HG02938 (cell line): ENCODE measurements around the gene EN2.
"Not testable (repeated sequence)": the region's sequence is repeated elsewhere in the genome, so short reads cannot be mapped to it uniquely, and the experiment has no call there.

Experiments
- ATAC-seq: cut with Tn5 transposase; IDR thresholded peaks from one replicate; pipeline ENCODE4 v1.9.1; 2021; ENCODE audit warnings: mild to moderate bottlenecking, moderate library complexity; ENCODE audit not compliant: unreplicated experiment

EN2 gene

DNA sequence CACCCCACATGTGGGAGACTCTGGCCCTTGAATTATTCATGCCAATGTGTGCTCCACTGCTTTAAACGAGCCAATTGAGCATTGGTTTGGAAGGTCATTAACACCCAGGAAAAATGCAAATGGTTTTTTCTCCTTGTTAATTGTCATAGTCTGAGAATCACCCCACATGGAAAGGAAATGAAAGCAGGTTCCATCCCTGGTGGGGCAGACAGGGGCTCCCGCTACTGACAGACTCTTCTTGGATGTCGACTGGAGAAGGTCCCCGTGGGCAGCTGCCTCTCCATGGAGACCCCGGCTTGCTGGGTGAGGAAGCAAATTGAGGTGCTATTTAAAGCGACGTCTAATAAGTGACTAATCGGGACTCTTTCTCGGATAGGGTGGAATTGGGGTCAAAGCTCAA lies 32.0 kb upstream of the EN2 start:
- ATAC-seq = no peak

DNA sequence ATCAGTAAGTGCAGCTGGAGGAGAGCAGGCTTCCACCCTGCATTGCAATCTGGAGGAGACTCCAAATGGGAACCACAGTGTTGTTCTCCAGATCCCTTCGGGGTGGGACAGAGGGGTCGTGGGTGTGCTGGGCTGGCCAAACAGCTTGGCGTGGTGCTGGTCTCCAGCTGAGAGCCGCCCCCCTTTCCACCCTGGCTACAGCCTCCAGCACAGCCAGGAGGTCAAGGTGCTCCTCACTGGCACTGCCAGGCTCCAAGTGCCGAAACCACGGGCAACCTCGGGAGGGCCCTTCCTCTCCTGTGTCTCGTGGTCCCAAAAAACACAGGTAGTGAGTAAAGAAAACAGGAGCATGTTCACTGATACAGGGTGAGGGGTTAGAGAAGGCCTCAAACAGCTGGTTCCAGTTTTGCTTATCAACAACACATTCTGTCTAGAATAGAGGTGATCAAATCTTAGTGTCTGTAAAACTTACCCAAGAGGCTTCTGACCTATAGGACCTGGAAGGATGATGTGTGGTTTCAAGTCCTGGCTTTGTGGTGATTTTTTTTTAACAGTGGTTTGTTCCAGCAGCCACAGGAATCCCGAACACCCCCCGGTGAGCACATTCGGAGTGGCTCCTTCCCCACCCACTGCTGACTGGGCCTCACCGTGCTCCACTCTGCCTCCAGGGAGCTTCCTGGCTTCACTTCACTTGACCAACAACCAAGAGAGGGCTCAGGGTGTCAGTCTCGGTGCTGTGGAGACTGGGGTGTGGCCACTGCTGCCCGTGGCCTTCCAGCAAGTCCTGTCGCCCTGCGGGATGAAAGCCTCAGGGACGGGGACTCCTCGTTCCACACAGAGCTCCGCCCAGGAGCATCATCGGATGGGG lies 31.2 kb upstream of the EN2 start:
- ATAC-seq = no peak

DNA sequence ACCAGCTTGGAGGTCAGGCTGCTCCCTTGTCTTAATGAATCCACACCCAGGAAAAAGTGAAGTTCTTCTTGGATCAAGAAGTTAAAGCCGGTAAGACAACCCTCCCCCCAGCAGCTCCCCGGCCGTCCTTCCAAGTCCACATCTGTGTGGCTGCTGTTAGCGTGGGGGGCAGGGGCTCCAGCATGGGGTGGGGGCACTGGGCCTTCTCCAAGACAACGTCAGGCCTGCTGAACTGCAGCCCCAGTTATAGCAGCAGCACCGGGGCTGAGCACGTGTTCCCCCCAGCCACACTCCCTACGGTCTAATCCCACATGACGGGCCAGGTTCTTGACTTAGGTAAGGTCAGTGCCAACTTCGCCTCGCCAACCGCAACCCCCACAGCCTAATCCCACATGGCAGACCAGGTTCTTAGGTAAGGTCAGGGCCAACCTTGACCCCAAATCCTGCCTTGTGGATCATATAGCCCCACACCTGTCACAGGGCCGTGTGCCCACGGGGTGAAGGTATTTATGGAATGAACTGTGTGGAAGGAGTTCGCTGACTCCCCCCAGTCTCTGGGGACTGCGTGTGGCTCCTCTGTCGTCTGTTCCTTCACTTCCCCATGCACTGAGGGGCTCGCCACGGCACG lies 30.4 kb upstream of the EN2 start:
- no peak for ATAC-seq

DNA sequence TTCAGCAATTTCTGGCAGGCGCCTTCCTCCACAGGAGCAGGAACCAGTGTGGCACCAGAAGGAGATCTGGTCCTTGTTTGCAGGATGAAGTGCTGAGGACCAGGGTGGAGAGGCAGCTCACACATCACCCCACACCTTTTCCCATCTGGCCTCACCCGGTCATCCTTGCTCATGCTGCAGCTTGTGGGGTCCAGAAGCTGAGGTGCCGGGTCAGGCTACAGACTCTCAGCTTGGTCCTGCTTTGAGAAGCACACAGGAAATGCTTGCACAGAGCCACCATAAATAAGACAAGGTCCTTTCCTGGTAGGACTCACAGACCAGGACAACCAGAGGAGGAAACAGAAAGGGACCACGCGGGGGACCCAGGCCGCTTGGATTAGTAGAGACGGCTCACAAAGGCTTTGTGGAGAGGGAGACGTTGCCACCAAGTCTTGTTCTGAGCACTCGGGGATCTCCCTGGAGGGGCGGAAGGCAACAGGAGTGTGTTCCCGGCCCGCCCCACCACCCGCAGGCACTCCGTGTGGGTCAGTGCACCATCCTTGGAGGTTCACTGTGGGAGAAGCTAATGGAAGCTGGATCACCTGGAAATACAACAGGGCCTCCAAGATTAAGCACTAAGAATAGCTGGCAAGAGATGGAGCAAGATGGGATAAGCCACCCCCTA lies 29.6 kb upstream of the EN2 start:
- no peak for ATAC-seq

DNA sequence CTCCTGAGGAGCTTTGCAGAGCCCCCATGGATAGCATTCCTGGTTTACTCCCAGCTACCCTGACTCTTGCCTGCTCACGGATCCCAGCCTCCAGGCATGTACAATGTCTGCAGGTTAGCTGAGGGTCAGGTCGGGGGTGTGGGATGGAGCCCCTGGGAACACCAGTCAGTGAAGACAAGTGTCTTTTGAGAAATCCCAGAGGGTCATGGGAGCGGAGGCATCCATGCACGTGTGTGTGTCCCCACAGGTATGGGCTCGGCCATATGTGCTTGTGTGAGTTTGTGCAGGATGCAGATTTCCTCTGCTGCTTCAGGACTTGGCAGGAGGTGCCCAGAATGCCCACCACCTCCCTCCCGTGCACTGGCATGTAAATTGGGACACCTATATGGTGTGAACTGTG lies 28.3 kb upstream of the EN2 start:
- ATAC-seq = no peak

DNA sequence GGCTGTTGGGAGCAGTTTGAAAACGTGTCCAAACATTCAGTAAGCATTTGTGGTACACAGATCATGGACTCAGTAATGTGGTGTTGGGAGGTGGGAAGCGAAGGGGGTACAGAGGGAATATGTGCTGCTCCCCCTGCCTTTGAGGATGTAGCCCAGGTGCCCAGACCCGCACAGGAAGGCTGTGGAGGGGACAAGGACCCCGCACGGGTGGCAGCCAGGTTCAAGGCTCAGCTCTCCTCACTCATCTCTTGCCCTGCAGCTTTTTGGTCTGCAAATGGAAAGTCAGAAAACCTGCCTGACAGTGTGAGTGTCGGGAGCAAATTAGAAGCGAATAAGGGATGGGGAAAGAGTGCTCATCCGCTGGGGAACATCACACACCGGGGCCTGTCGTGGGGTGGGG lies 27.3 kb upstream of the EN2 start:
- ATAC-seq = no peak

DNA sequence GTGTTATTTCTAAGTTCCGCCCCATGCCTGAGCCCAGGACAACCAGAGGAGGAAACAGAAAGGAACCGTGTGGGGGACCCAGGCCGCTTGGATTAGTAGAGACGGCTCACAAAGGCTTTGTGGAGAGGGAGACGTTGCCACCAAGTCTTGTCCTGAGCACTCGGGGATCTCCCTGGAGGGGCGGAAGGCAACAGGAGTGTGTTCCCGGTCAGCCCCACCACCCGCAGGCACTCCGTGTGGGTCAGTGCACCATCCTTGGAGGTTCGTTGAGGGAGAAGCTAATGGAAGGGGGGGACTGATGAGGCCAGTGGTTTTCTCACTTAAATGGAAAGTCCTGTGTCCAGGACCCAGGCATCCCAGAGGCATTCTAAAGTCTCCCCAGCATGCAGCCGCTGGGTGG lies 26.7 kb upstream of the EN2 start:
- ATAC-seq = no peak

DNA sequence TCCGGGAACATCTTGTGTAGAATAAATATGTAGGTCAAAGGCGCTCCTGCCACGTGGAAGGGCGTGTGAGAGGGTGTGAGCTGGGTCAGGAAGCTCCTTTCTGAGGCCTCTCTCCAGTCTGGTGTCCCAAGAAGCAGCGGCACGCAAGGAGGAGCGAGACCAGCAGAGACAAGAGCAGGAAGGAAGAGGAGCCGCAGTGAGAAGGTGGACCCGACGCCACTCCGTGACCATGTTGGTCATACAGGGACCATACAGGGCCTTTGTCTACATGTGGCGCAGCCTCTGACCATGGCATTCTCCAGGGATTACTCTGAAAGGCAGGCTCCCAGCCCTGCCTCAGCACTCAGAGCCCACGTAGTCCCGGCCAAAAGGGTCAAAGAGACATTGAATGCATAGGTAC lies 26.2 kb upstream of the EN2 start:
- ATAC-seq = no peak

DNA sequence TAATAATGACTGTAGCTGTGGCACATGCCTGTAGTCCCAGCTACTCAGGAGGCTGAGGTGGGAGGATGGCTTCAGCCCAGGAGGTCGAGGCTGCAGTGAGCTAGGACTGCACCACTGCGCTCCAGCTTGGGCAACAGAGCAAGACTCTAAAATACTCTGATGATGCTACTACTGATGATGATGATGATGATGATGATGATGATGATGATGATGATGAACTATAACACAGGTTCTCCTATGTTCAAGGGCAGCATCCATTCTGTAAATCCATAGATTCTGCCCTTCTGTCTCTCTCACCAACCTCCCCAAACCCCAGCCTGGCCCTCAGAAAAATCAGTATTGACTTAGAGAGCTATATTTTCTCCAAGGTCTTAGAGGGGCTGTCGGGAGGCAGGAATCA lies 22.8 kb upstream of the EN2 start:
- ATAC-seq = no peak

DNA sequence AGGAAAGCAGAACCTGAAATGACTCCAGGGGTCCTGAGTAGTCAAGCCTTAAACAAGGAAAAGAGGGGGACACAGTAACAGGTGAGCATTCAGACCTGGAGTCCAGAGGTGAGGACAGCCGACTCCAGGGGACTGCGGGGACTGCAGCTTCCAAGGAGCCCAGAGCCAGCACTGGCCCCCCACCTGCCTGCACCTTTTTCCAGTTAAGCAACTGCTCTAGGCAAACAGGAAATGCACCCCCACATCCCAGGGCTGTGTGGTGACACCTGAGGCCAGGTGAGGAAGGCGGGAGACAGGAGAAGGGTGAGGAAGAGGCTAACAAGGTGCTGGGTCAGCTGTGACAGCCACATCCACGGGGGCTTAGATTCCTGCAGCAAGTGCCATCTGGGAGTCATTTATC lies 20.1 kb upstream of the EN2 start:
- ATAC-seq = no peak

DNA sequence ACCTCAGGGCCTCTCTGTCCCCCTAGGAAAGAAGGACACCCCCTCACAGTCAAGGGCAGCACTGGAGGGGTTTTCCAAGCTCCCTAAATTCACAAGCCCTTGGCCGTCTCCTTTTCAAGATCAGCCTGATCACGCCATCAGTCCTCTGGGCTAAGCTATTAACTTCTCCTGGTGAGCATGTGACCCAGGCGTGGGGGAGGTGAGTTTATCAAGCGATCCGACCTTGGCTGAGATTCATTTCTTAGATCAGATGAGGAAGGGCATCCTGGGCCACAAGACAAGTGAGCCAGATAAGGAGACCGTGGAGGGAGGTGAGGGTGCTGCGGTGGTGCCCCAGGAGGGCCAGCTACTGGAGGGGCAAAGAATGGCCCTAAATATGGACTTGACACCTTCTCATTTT lies 19.2 kb upstream of the EN2 start:
- no peak for ATAC-seq

DNA sequence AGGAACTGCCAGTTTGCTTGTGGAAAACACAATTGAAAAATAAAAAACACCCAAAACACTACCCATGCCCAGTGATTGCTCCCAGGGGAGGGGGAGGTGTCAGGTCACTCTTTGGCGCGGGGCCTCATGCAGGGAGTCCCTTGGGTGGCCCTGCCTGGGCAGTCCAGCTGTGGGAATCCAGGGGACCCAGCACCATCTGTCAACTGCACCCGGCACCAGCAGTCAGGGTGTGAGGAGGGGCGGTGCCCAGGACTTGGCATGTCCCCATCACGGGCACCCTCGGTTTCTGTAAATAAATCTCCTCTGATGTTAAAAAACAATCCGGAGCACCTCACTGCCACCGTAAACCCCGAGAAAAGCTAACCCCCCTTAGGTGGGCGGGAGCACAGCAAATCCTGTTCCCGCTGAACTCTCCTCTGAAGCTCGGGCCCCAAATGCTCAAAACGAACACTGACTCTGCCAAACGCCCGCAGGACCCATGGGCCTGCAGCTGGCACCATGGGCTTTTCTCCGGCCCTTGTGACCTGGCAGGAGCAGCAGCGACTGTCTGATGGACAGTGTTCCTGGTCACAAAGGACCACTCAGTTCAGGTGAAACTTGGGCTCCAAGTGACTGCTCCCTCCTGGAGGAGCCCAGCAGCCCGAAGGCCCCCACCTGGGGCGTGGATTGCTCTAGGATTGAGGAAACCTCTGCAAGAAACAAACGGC lies 18.5 kb upstream of the EN2 start:
- no peak for ATAC-seq

DNA sequence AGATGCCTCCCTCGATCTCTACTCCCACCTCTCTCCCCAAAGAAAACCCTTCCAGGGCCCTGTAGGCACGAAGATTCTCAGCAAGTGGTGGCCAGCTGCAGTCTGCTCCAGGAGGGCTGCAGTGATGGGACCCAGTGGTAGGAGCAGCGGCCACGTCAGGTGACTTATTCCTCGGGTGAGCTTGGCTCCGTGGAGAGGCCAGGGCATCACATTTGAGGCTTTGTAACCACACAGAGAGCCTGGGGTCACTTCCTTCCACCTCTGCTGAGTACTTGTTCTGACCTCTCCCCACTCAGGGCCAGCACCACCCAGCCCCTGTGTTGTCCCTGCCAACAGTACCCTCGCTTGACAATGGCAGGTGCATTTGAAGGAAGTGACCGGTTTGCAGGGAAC lies 17.9 kb upstream of the EN2 start:
- no peak for ATAC-seq

DNA sequence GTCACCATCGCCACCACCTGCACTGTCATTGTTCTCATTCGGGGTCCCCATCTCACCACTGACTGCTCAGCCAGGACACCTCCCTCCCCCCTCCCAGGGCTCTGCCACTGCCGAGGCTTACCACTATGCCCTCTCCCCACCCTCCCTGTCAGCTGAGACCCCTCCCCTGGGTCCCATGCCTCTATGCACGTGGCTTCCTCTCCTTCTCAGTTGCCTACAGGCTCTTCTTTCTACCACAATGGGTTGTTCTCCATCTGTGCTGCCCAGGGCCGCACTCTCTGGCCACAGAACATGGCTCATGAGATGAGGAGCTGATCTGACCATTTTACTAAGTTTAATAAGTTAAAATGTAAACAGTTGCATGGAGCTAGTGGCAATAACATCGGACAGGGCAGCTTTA lies 16.1 kb upstream of the EN2 start:
- ATAC-seq = no peak

DNA sequence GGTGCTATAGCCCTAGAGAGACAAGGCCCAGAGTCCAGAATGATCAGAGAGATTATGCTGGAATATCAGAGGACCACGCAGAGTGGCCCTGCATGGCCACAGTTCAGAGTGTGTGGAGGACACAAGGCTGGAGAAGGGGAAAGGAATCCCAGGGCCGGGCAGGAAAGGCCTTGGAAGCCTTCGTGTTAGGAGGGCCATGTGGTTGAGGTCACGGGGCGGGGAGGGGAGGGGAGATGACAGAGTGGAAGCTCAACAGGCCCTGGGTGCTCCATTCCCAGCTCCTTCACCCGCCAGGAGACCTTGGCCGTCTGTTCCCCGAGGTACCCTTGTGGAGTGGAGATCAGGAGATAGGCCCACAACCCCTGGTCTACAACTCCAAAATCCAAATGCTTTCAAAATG lies 13.2 kb upstream of the EN2 start:
- no peak for ATAC-seq

DNA sequence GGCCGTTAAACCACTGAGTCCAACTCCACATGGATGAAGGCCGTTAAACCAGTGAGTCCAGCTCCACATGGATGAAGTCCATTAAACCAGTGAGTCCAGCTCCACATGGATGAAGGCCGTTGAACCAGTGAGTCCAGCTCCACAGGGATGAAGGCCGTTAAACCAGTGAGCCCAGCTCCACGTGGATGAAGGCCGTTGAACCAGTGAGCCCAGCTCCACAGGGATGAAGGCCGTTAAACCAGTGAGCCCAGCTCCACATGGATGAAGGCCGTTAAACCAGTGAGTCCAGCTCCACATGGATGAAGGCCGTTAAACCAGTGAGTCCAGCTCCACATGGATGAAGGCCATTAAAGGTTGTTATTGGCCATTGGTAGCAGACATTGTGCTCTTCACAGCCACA lies 12.3 kb upstream of the EN2 start:
- ATAC-seq = not testable (repeated sequence)

DNA sequence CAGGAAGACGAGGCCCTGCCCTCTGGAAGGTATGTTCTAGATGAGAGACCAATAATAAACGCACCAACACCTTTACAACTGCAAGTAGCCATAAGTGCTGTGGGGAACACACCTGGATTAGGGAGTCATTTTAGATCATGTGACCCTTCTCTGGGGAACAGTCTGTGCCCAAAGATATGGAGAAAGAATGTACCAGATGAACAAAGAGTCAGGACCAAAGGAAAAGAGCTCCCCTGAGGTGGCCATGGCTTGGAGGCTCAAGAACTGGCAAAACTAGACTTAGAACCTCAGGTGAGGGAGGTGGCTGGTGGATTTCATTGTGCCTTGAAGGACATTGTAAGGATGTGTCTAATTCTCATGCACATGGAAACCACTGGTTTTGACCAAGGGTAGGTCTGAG lies 10.3 kb upstream of the EN2 start:
- ATAC-seq = no peak

DNA sequence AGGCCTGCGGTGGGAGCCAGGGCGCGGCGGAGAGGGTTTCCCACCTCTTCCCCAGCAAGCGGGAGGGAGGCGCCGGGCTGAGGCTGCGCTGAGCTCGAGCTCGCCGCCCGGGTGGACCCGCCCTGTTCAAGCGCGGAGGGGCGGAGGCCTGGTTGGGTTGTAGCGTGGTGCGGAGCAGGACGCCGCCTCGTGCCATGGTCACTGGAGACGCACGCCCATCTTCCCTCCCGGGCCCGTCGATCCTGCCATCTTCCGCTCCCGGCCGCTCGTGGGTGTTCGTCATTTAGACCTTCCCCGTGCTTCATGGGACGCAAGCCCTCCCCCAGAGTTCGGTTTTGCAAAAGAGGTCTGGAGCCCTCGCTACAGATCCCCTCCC lies 9.3 kb upstream of the EN2 start:
- no peak for ATAC-seq

DNA sequence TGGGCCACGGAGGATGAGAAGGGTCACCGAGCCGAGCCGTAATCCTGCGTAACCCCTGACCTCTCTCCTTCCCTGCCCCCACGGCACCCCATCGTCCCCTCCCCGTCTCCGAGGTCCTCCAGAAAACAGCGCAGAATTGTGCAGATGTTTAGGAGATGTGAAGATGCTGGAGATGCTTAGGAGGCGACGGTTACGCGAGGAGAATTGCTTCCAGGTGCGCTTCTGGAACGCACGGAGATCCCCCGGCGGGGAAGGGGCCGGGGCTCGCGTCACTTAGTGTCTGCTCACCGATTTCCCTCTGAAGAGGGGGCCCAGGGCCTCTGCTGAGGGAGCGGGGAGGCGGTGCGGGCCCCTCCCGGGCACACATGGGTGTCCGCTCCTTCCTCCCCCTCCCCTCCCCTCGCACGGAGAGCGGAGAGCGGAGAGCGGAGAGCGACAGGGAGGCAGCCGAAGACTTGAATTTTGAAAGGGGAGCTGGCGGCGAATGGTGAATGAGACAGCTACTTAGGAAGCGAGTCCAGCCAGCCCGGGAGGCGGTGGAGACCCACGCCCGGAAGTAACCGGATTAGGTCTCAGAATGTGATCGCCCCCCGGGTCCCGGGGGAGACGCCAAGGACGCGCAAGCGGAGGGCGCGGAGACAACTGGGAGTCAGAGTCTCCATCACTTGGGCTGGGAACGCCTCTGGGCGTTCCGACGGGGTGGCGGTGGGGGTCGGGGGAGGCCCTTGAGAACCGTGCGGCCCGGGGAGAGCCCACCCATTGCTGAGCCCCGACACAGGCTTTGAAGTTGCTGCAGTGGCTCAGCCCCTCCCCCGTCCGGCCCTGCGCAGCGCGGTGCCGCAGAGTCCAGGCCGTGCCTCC lies 8.7 kb upstream of the EN2 start:
- no peak for ATAC-seq

DNA sequence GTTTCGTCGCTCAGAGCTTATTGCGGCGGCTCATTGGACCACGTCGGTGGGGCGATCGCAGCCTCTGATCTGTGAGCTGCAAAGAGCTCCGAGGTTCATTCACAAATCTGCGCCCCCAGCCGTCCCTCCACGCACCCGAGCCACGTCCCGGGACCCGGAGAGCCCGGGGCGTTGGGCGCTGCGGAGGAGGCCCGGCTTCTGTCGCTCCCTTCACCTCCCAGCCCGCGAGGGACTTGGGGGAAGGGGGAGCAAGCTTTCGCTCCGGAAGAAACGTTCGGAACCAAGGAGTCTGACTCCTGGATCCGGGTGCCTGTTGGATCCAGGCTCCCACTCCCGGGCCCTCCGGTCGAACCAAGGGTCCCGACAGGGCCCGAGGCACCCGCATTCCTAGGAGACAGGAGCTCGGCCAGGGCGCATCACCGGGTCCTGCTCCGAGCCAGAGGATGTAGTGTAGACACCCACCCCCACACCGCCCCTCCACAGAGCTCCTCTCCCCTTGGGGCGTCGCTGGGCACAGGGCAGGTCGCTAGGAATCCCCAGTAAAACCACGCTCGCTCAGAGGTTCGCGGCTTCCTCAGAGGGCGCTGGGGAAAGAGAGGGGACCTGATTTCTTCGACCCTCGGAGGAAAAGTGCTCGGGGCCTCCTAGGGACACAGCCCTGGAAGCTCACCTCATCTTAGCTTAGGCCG lies 7.9 kb upstream of the EN2 start:
- no peak for ATAC-seq
